Liver (tissue), 9 donors: ENCODE data around the gene TBL1X. TPM values are rescaled to one million over a fixed set of nuclear protein-coding genes. Genes with fewer than 3 reads are reported as not detected.

Source experiments
- DNase-seq: peaks from one replicate; pipeline ENCODE4 v3.0.0-alpha.2; 2017; ENCODE audit warnings: low spot score
- H3K27ac ChIP-seq, 2 donors: one replicate each; pipeline ENCODE4 v1.7.0; 2013; ENCODE audit warnings: inconsistent platforms in 2 of 2, low read length in 2 of 2, control low read depth in 1 of 2, low read depth in 1 of 2, mild to moderate bottlenecking in 1 of 2
- H3K27me3 ChIP-seq, 4 donors: one replicate each; pipeline versions ENCODE4 v1.6.1 to v1.7.0; 2013; ENCODE audit warnings: low read length in 3 of 4, inconsistent platforms in 1 of 4, mild to moderate bottlenecking in 1 of 4, moderate library complexity in 1 of 4; ENCODE audit not compliant: control insufficient read depth in 4 of 4, insufficient read depth in 4 of 4
- H3K36me3 ChIP-seq, 4 donors: one replicate each; pipeline versions ENCODE4 v1.6.1 to v1.7.0; 2013; ENCODE audit warnings: low read length in 3 of 4, mild to moderate bottlenecking in 3 of 4, low read depth in 1 of 4, moderate library complexity in 1 of 4; ENCODE audit not compliant: control insufficient read depth in 4 of 4, insufficient read depth in 3 of 4
- H3K4me1 ChIP-seq, 4 donors: one replicate each; pipeline versions ENCODE4 v1.6.1 to v1.7.0; 2013; ENCODE audit warnings: low read length in 3 of 4, mild to moderate bottlenecking in 3 of 4, moderate library complexity in 1 of 4; ENCODE audit not compliant: control insufficient read depth in 4 of 4, insufficient read depth in 4 of 4
- H3K4me3 ChIP-seq, 3 donors: one replicate each; pipeline versions ENCODE4 v1.6.1 to v1.7.0; 2013; ENCODE audit warnings: low read length in 3 of 3, control low read depth in 1 of 3, low read depth in 1 of 3, mild to moderate bottlenecking in 1 of 3
- H3K9ac ChIP-seq, 2 donors: one replicate each; pipeline ENCODE4 v1.7.0; 2013; ENCODE audit warnings: low read length in 2 of 2, mild to moderate bottlenecking in 2 of 2, moderate library complexity in 2 of 2, control low read depth in 1 of 2, low read depth in 1 of 2
- H3K9me3 ChIP-seq, 4 donors: one replicate each; pipeline versions ENCODE4 v1.6.1 to v1.7.0; 2013; ENCODE audit warnings: low read length in 3 of 4; ENCODE audit not compliant: control insufficient read depth in 4 of 4
- FOXA1 ChIP-seq: IDR thresholded peaks from 2 replicates; pipeline ENCODE4 v1.6.1; 2016; ENCODE audit warnings: antibody characterized with exemption
- RAD21 ChIP-seq, 2 donors: IDR thresholded peaks; 2 replicates each; pipeline ENCODE4 v1.6.1; 2016; ENCODE audit warnings: antibody characterized with exemption in 2 of 2, mild to moderate bottlenecking in 2 of 2
- RXRA ChIP-seq, 2 donors: IDR thresholded peaks; 2 replicates each; pipeline ENCODE4 v1.6.1; 2017 to 2018; ENCODE audit warnings: antibody characterized with exemption in 2 of 2, mild to moderate bottlenecking in 1 of 2
- WGBS: extraction: QIAGEN DNeasy Blood & Tissue Kit; methylation state at CpG from one replicate; pipeline ENCODE4 v1.1.7; 2013; 5-methylcytosine and 5-hydroxymethylcytosine counted together
- polyA plus RNA-seq, 2 donors: library from polyadenylated mRNA; stranded (reverse) in 1 of 2; unstranded in 1 of 2; fragments of 200-250 nt in 1 of 2; fragments of >200 nt in 1 of 2; fragmentation: Nextera tagmentation in 1 of 2; extraction: Ambion mirVana in 1 of 2; gene quantifications; one replicate each; pipeline versions ENCODE4 v1.2.1 to v1.2.3, GENCODE V29; 2013 to 2015
- total RNA-seq, 2 donors: library from RNA; depleted of rRNA; stranded (reverse); fragments of >200 nt; gene quantifications; one replicate each; pipeline ENCODE4 v1.2.3, GENCODE V29; 2014
- TF ChIP-seq, protein P1 (sequence below): IDR thresholded peaks from 2 replicates; pipeline ENCODE4 v1.6.1; 2016; ENCODE audit warnings: antibody characterized with exemption
- TF ChIP-seq, protein P2 (sequence below): fragments of 150-350 bp; IDR thresholded peaks from 2 replicates; pipeline ENCODE4 v1.5.1; 2017; ENCODE audit warnings: improper control_type of control experiment, low read depth, low read length; ENCODE audit not compliant: missing input control
- donor health status: healthy.
- donor health status: healthy.
- donor health status: healthy.
- donor health status: healthy.
- donor health status: healthy.

Gene TBL1X
- total and polyA plus RNA-seq, 4 donors = 11.2 to 15.1 (median 11.8) TPM

DNA sequence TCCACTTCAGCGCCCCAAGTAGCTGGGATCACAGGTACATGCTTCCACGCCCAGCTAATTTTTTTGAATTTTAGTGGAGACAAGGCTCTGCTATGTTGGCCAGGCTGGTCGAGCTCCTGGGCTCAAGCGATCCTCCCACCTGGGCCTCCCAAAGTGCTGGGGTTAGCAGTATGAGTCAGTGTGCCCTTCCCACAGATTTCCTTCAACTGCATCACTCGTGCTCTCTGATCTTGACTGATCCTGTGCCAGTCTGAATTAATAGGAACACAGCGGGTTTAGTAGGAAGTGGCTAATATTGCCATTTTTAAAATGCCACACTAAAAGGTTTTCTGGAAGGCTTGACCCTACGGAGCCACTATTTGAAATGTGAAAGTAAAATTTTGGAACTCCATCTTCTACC, 317.1 kb downstream of the TBL1X start (continued):
- TF ChIP-seq, protein P1, sequence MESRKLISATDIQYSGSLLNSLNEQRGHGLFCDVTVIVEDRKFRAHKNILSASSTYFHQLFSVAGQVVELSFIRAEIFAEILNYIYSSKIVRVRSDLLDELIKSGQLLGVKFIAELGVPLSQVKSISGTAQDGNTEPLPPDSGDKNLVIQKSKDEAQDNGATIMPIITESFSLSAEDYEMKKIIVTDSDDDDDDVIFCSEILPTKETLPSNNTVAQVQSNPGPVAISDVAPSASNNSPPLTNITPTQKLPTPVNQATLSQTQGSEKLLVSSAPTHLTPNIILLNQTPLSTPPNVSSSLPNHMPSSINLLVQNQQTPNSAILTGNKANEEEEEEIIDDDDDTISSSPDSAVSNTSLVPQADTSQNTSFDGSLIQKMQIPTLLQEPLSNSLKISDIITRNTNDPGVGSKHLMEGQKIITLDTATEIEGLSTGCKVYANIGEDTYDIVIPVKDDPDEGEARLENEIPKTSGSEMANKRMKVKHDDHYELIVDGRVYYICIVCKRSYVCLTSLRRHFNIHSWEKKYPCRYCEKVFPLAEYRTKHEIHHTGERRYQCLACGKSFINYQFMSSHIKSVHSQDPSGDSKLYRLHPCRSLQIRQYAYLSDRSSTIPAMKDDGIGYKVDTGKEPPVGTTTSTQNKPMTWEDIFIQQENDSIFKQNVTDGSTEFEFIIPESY = no peak
- TF ChIP-seq FOXA1 = no peak

DNA sequence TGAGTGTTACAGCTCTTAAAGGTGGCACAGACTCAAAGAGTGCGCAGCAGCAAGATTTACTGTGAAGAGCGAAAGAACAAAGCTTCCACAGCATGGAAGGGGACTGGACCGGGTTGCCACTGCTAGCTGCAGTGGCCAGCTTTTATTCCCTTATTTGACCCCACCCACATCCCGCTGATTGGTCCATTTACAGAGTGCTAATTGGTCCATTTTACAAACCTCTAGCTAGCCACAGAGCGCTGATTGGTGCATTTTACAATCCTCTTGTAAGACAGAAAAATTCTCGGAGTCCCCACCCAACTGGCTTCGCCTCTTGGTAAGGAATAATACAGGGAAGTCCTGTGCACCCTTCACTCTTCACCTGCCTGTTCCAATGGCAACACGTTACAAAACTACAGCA, 319.5 kb downstream of the TBL1X start:
- H3K27ac ChIP-seq = no peak overlapping the region
- no peak overlapping the region for H3K4me3 ChIP-seq
- DNase-seq = no peak
- no peak overlapping the region for H3K9ac ChIP-seq
- 96% methylated on average over 8 of the region's 8 CpGs for WGBS
- no peak for TF ChIP-seq RXRA (IDR thresholded peaks at IDR 0.05)
- TF ChIP-seq RAD21 (IDR thresholded peaks at IDR 0.05) = no peak
- TF ChIP-seq, protein P2, sequence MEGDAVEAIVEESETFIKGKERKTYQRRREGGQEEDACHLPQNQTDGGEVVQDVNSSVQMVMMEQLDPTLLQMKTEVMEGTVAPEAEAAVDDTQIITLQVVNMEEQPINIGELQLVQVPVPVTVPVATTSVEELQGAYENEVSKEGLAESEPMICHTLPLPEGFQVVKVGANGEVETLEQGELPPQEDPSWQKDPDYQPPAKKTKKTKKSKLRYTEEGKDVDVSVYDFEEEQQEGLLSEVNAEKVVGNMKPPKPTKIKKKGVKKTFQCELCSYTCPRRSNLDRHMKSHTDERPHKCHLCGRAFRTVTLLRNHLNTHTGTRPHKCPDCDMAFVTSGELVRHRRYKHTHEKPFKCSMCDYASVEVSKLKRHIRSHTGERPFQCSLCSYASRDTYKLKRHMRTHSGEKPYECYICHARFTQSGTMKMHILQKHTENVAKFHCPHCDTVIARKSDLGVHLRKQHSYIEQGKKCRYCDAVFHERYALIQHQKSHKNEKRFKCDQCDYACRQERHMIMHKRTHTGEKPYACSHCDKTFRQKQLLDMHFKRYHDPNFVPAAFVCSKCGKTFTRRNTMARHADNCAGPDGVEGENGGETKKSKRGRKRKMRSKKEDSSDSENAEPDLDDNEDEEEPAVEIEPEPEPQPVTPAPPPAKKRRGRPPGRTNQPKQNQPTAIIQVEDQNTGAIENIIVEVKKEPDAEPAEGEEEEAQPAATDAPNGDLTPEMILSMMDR = no peak
- no peaks in the 10 kb centered on the region for H3K36me3 ChIP-seq
- no peaks in the 10 kb centered on the region for H3K9me3 ChIP-seq
- peaks cover 3 to 21% (median 12%) of the 10 kb centered on the region in 4 donors for H3K4me1 ChIP-seq
- peaks cover 0 to 3% (median 0%) of the 10 kb centered on the region in 4 donors for H3K27me3 ChIP-seq

GRCh38 chrX:9785254-9785943, 320.5 kb downstream of the TBL1X start:
- Histone ChIP-seq H3K4me1 (peaks cover 6 to 29% (median 18%) of the 10 kb centered on the region in 4 donors), H3K27ac (no peak overlapping the region), H3K9me3 (no peaks in the 10 kb centered on the region), H3K4me3 (peak overlapping the region in 2 of 3 donors; percentile 19 to 81), H3K36me3 (no peaks in the 10 kb centered on the region), H3K27me3 (peaks cover 0 to 3% (median 0%) of the 10 kb centered on the region in 4 donors), H3K9ac (no peak overlapping the region)
- TF ChIP-seq, protein P2 = no peak
- 8% methylated on average over 57 of the region's 58 CpGs for WGBS
- no peak for DNase-seq
